MG63 (cell line): ENCODE measurements around the gene CPA4. TPM values are rescaled to one million over a fixed set of nuclear protein-coding genes. Genes with fewer than 3 reads are reported as not detected.

Experiments
- DNase-seq: peaks from one replicate; pipeline ENCODE4 v3.0.0-alpha.2; 2020
- H3K27me3 ChIP-seq: fragments of 250-450 bp; sonication (Bioruptor Pico); 2 replicates; pipeline ENCODE4 v1.5.1; 2020; ENCODE audit warnings: mild to moderate bottlenecking, moderate library complexity
- H3K36me3 ChIP-seq: fragments of 250-450 bp; sonication (Bioruptor Pico); 2 replicates; pipeline ENCODE4 v1.5.1; 2020; ENCODE audit warnings: mild to moderate bottlenecking, moderate library complexity
- H3K4me3 ChIP-seq: fragments of 250-450 bp; sonication (Bioruptor Pico); 2 replicates; pipeline ENCODE4 v1.5.1; 2020; ENCODE audit warnings: mild to moderate bottlenecking, moderate library complexity
- H3K9me3 ChIP-seq: fragments of 250-450 bp; sonication (Bioruptor Pico); 2 replicates; pipeline ENCODE4 v1.5.1; 2020; ENCODE audit warnings: mild to moderate bottlenecking, moderate library complexity
- total RNA-seq: library from RNA; depleted of rRNA; stranded (reverse); fragments of >200 nt; shearing (Covaris generic); gene quantifications from 2 replicates; pipeline ENCODE4 v1.2.3, GENCODE V29; 2014; ENCODE audit warnings: low replicate concordance

CPA4 gene
- total RNA-seq, 1 experiment from 2014 or later, result 238 TPM

DNA sequence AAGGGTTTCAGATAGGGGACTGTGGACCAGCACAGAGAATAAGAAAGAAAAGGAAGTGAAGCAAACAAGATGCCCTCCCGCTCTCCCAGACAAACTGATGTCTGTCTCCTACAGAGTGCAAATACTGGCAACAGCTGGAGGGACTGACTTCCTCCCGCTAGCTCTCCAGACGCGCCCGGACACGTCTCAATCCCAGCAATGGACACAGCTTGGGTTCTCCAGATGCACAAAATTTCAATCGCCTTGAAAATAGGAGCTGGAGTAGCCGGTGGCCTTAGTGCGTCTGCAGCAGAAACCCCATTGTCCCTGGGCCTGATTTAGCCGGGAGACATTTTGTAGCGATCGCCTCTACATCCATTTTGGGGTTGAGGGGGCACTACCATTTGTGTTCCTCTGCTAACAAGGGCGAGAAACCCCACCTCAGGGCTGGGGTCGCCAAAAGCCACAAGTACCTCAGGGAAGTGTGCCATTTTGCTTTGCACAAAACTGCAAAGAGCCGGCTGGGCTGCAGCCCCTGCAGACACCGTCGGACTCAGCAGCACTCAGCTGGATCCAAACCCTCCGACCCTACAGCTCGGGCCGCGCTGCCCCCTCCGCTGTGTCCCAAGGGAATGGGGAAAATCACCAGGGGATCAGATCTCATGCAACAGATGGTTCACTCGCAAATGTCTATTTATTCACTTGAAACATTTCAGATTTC is 20.4 kb upstream of the CPA4 start:
- Histone ChIP-seq H3K9me3 (no peaks in the 10 kb centered on the region), H3K36me3 (no peaks in the 10 kb centered on the region), H3K27me3 (no peaks in the 10 kb centered on the region), H3K4me3 (no peak overlapping the region)
- no peak for DNase-seq

DNA sequence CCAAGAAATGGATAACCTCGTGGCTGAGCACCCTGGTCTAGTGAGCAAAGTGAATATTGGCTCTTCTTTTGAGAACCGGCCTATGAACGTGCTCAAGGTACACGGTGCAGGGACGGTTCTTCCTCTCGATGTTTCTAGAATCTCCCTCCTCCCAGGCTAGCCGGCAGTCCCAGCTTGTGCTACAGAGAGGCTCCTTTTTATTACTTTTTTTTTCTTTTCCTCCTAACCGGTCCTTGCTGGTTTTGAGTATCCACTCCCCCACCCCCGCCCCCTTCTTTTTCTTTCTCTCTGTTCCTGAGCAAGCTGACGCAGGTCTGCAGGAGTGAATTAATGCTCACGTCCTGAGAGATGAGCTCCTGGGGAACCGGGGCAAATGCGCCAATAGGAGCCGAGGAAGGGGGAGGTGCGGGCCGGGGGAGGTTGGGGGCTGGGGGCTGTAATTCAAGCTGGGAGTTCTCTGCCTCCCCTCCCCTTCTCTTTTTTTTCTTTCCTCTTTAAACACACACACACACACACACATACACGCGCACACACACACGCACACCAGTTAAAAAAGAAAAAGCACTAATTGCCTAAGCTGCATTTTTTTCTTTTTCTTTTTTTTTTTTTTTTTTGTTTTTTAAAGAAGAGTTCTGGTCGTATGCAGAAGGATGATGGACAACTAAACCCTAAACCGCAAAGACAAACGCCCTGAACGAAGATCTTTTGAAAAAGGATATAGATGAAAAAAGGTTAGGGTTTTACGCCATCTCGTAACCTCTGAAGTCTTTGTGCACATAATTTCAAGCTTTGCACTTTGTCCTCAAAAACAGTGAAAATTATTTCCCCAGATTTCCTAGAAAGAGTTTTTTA is 19.7 kb upstream of the CPA4 start:
- H3K36me3 ChIP-seq, result no peaks in the 10 kb centered on the region
- H3K27me3 ChIP-seq, result no peaks in the 10 kb centered on the region
- no peaks in the 10 kb centered on the region for H3K9me3 ChIP-seq
- DNase-seq, result no peak
- H3K4me3 ChIP-seq, result no peak overlapping the region

DNA sequence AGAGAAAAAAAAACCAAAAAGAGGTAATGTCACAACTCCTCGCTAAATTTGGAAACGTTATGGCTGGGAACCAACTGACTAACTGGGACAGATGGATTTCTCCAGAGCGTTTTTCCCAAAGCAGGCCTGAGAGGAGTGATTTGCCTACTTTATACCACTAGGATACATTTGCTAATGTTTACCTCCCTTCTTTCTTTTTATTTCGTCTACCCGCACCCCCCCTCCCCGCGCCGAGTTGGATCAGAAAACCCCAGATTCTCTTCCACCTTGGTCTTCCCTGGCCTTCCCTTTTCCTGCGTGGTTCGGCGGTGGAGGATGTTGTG is 19.1 kb upstream of the CPA4 start:
- H3K9me3 ChIP-seq, result no peaks in the 10 kb centered on the region
- no peaks in the 10 kb centered on the region for H3K36me3 ChIP-seq
- H3K27me3 ChIP-seq, result no peaks in the 10 kb centered on the region
- H3K4me3 ChIP-seq, result no peak overlapping the region
- DNase-seq, result no peak

DNA sequence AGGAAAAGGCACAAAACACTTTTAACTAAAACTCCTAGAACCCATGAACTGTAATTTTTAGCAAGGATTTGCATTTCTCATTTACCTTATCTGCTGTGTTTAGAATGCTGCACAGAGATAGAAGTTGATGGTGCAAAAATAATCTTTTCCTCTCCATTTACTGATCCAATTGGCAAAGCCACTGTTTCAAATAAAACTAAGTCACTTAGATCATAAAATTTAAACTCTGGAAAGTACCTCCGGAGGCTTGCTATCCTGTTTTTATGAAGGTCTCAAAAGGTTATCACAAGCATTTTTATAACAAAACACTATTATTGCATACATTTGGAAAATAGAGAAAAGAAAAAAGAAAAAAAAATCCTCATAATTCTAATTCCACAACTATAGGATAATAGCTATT is 18.7 kb upstream of the CPA4 start:
- Histone ChIP-seq H3K27me3 (no peaks in the 10 kb centered on the region), H3K4me3 (no peak overlapping the region), H3K9me3 (no peaks in the 10 kb centered on the region), H3K36me3 (no peaks in the 10 kb centered on the region)
- DNase-seq, result no peak

DNA sequence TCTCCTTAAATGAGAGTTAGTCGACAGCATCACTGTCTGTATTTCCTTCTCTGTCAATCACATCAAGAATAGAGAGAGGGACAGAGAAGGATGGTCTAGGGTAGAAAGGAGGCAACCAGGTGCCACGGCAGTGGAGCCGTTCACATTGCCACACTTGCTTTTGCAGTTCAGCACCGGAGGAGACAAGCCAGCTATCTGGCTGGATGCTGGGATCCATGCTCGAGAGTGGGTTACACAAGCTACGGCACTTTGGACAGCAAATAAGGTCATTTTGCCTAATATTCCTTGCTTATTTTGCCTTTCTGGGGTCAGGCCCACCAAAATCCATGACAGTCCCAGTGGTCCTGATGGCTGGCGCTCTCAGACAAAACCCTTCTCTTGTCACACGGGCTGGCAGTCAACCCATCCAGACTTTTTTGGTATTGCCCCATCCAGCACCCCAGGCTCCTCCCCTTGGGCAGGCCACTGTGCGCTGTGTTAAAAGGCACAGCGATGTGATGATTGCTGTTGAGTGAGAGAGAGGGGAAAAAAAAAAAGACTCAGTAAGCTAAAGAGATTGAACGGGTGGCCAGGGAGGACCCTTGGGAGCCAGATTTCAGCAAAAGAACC is 17.9 kb upstream of the CPA4 start:
- H3K36me3 ChIP-seq, result no peaks in the 10 kb centered on the region
- H3K9me3 ChIP-seq, result no peaks in the 10 kb centered on the region
- no peak for DNase-seq
- H3K4me3 ChIP-seq, result no peak overlapping the region
- no peaks in the 10 kb centered on the region for H3K27me3 ChIP-seq

DNA sequence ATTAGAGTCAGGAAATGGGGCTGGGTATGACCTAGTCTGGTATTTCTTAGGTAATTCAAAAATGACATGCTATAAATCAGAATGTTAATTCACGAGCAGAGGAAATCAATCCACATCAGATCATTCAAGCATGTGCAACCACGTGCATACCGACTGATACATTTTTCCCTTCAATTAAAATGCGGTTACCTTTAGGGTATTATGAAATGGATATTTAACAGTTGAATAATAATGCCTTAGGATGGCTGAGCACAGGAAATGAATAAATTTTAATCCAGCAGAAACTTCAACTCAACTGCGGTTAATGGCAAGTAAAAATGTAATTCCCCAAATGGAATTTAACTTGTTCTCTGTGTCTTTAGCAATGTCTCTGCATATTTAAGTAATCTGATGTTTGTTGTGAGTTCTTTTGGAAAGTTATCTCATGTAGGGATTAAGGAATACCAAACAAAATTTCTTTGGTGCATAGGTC is 17.1 kb upstream of the CPA4 start:
- Histone ChIP-seq H3K27me3 (no peaks in the 10 kb centered on the region), H3K36me3 (no peaks in the 10 kb centered on the region), H3K4me3 (no peak overlapping the region), H3K9me3 (no peaks in the 10 kb centered on the region)
- DNase-seq, result no peak

DNA sequence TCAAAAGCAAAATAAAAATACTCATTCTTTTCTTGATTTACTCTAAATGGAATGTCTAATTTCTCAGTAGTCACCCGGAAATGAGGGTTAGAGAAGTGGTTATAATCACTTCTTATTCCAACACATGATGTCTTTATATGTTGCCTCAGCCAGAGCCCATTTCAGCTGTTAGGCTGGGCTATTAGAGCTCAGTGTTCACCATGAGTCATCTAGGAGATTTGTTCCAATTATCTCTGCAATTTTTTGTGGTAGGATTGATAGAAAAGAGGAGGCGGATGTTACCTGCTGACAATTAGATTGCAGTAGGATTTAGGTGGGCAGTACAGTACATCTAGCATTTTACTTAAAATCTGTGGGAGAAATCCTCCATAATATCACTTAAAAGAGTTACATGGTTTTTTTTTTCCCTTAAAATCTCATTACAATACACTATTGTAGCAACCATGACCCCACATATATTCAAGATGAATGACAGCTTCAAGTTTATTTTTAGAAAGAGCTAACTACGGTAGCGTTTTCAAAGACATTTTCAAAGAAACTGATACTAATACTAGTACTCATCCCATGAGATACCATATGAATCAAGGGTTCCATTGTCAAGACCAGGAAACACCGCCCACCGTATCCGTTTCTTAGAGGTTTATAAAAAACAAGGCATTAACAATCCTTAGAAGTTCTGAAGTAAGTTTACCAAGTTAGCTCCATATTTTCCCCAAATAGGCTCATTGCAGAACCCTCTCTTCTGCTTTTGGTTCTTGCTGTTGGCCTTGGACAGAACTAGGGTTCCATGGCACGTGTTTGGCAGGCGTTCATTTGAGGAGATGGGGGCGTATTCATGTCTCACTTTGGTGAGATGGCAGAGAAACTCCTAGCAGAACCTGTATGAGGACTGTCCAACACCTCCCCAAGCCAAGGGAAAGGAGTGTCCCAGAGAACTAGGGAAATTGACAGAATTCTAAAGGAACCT is 15.9 kb upstream of the CPA4 start:
- no peaks in the 10 kb centered on the region for H3K36me3 ChIP-seq
- H3K4me3 ChIP-seq, result no peak overlapping the region
- H3K9me3 ChIP-seq, result no peaks in the 10 kb centered on the region
- H3K27me3 ChIP-seq, result no peaks in the 10 kb centered on the region
- DNase-seq, result peak; percentile 54

DNA sequence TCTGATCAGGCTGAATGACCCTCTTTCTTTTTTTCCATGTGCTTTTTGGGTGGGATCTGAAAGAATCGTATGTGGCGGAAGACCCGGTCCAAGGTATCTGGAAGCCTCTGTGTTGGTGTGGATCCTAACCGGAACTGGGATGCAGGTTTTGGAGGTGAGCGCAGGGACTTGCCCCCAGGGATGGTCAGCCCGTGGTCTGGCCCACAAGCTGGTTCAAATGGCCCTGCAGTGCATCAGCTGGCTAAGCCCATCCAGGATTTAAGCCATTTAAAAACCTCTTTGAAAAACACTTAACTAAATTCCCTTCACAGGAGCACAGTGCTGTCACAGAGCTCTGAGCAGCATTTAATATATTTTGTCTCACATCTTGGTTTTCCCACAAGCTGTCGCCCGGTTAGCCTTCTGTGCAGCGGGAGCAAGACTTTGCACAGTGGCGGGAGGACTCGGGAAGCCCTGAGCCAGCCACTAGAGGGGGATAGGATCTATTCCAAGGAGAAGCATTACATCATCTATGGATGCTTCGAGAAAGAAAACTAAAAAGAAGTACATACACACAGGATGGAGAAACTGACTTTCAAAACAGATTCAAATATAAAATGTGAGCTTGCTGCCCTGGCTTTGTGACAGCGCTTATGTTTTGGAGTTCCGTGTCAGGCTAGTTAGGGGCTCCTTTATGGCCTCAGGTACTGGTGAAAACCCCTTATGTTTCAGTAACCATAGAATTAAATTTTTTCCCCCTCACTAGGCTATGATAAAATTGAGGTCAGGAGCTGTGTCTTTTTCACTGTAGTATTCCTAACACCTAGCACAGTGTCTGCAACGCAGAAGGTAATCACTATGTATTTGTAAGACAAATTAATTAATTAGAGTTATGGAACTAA is 15.0 kb upstream of the CPA4 start:
- H3K36me3 ChIP-seq, result no peaks in the 10 kb centered on the region
- H3K9me3 ChIP-seq, result no peaks in the 10 kb centered on the region
- no peak overlapping the region for H3K4me3 ChIP-seq
- DNase-seq, result no peak
- H3K27me3 ChIP-seq, result no peaks in the 10 kb centered on the region

DNA sequence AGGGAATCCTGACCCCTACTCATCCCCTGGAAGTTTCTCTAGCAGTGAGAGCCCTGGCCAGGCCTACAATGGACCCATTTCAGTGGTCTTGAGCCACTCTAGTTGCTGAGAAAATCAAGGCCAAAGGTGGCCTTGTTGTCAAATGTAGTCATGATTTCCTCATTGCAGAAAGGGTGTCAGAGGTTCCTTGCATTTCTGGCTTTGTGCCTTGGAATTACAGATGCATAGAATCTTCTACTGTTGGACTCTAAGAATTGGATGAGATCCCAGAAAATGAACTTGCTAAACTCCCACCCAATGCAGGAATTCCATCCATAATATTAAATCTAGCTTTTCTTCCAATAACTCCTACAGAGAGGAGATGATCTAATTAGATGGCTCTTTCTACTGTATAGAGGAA is 14.1 kb upstream of the CPA4 start:
- Histone ChIP-seq H3K9me3 (no peaks in the 10 kb centered on the region), H3K27me3 (no peaks in the 10 kb centered on the region), H3K36me3 (no peaks in the 10 kb centered on the region), H3K4me3 (no peak overlapping the region)
- DNase-seq, result peak; percentile 37

DNA sequence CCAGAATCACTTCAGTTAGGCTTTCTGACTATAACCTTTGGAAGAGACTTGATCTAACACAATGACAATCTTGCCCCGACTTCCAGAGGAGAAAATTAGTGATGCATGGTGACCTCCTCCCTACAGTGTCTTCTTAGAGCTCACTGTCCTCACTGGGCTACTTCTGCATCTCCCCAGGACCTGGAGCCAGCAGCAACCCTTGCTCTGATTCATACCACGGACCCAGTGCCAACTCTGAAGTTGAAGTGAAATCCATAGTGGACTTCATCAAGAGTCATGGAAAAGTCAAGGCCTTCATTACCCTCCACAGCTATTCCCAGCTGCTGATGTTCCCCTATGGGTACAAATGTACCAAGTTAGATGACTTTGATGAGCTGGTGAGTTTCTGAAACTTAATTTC is 13.7 kb upstream of the CPA4 start:
- Histone ChIP-seq H3K9me3 (no peaks in the 10 kb centered on the region), H3K36me3 (no peaks in the 10 kb centered on the region), H3K27me3 (no peaks in the 10 kb centered on the region), H3K4me3 (no peak overlapping the region)
- peak; percentile 79 for DNase-seq

DNA sequence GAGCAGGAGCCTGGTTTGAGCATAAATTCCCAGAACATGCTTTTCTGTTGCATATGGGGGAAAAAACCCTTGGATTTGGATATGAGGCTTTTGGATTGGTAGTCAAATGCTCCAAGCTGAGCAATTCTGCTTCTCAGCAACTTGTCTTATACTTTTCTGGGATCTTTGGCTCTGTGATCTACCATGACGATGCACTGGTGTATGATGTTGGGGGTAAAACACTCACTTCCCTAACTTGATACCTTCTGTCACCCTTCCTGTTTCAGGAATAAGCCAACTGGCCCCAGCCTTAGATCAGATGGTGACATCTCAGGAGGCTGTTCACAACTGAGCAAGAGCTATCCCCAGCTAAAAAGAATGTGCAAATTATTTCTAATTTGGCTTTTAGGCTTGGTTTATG is 13.1 kb upstream of the CPA4 start:
- no peaks in the 10 kb centered on the region for H3K9me3 ChIP-seq
- H3K27me3 ChIP-seq, result no peaks in the 10 kb centered on the region
- H3K36me3 ChIP-seq, result no peaks in the 10 kb centered on the region
- no peak for DNase-seq
- no peak overlapping the region for H3K4me3 ChIP-seq

DNA sequence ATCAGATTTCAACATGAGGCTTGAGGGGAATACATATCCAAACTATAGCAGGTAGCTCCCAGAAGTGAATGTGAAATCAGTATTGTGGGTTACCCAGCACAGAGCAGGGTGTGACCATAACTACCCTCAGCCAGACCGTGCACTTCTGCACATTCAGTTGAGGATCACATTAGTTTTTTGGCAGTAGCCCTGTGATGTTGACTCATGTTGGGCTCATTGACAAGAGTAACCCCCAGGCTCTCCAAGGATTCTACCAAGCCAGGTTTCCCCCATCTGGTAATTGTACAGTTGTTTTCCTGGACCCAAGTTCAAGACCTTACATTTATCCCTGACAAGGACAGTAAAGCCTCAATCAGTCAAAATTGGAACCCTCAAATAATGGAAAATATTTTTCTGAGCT is 11.7 kb upstream of the CPA4 start:
- H3K4me3 ChIP-seq, result no peak overlapping the region
- no peaks in the 10 kb centered on the region for H3K36me3 ChIP-seq
- H3K9me3 ChIP-seq, result no peaks in the 10 kb centered on the region
- no peaks in the 10 kb centered on the region for H3K27me3 ChIP-seq
- peak; percentile 79 for DNase-seq

DNA sequence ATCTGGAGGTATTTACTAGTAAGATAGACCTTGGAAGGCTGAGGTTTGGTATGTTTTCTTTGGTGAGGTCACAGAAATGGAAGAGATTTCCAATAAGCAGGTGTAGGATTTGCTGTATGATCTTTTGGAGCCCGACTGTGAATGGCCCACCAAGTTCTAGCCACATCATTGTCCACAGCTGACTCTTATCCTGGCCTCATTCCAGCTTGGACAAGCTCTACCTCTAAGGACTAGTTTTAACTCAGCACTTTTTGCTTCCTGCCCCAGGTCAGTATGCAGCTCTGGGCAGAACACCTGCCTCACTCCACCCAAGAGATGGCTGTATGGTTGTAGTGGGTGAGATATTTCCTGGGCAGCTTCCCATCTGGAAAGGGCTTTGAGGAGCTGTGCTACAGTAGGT is 6.1 kb upstream of the CPA4 start:
- DNase-seq, result peak; percentile 24

DNA sequence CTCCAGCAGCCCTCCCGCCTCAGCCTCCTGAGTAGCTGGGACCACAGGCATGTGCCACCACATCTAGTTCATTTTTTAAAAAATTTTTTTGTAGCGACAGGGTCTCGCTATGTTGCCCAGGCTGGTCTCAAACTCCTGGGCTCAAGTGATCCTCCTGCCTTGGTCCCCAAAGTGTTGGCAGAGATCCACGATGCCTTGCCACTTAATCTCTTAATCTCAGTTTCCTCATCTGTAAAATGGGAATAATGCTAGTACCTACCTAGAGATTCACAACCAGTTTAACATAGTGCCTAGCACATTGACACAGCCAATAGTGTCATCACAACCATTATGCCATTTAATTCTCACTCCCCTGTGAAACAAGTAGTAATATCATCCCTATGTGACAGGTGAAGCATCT is 4.8 kb upstream of the CPA4 start:
- DNase-seq, result no peak
- Histone ChIP-seq H3K4me3 (no peak overlapping the region), H3K27me3 (no peaks in the 10 kb centered on the region), H3K9me3 (no peaks in the 10 kb centered on the region), H3K36me3 (no peaks in the 10 kb centered on the region)

More for the DNA sequence above, 6.1 kb upstream of the CPA4 start:
- Histone ChIP-seq H3K4me3 (no peak overlapping the region), H3K36me3 (no peaks in the 10 kb centered on the region), H3K27me3 (no peaks in the 10 kb centered on the region), H3K9me3 (no peaks in the 10 kb centered on the region)

DNA sequence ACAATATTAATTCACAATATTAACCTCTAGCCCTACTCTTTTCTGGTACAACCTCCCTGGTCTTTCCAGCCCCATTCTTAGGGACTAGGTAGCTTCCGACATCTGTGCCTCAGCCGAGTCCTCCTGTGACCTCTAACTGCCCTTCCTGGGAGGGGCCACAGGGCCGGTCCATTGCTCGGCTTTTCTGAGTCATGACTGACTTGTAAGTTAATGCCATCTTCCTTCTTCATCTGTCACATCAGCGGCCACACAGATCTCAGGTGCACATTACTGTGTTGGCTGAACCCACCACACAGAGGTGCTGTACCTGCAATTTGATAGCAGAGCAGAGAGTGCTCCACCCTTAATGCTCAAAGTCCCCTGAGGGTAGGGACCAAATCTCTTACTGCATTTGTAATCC is 4.1 kb upstream of the CPA4 start:
- DNase-seq, result no peak
- Histone ChIP-seq H3K27me3 (no peaks in the 10 kb centered on the region), H3K9me3 (no peaks in the 10 kb centered on the region), H3K36me3 (no peaks in the 10 kb centered on the region), H3K4me3 (no peak overlapping the region)

DNA sequence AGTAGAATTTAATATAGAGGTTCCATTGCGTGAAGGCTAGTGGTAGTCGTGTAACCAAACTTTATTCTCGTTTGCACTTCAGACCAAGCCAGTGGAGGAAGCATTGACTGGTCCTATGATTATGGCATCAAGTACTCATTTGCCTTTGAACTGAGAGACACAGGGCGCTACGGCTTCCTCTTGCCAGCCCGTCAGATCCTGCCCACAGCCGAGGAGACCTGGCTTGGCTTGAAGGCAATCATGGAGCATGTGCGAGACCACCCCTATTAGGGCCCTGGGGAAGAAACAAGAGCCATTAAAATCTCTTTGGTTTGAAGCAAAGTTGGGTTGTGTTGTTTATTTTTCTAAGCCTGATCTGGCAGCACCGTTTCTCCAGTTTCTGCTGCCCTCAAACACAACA is 3.5 kb upstream of the CPA4 start:
- no peak overlapping the region for H3K4me3 ChIP-seq
- no peaks in the 10 kb centered on the region for H3K36me3 ChIP-seq
- H3K27me3 ChIP-seq, result no peaks in the 10 kb centered on the region
- no peaks in the 10 kb centered on the region for H3K9me3 ChIP-seq
- DNase-seq, result no peak
